ENCODE measurements around the gene ZNF678. TPM values are rescaled to one million over a fixed set of nuclear protein-coding genes. Genes with fewer than 3 reads are reported as not detected.

The ZNF678 gene
- total and polyA plus RNA-seq, 9 of the 15 experiments (the other 6 are each of a cell fraction or from before 2014, with no cell fraction given): 3.0 to 16.8 (median 8.0) TPM

- peak; percentile 84 for TF ChIP-seq ZBTB40 (IDR thresholded peaks at IDR 0.05)
- no peak for TF ChIP-seq ZBTB40 (CRISPR knock-in tag; IDR thresholded peaks at IDR 0.05)
- TF ChIP-seq ZNF311 (CRISPR knock-in tag; IDR thresholded peaks at IDR 0.05): no peak
- peak; percentile 81 for TF ChIP-seq SMARCE1 (IDR thresholded peaks at IDR 0.05)
- TF ChIP-seq NR3C1 (CRISPR knock-in tag; IDR thresholded peaks at IDR 0.05): no peak
- TF ChIP-seq ZNF3 (CRISPR knock-in tag; IDR thresholded peaks at IDR 0.05): no peak
- peak; percentile 85 for TF ChIP-seq POLR2H (tag; IDR thresholded peaks at IDR 0.05; ENCODE audit: low read depth)
- 0 out of 2 replicates have a peak, but pooled peaks have one; percentile 31 for TF ChIP-seq FOXM1 (IDR thresholded peaks at IDR 0.05; ENCODE audit: low read depth)
- no peak for TF ChIP-seq FOXM1 (CRISPR knock-in tag; IDR thresholded peaks at IDR 0.05; ENCODE audit: low read depth)
- no peak for TF ChIP-seq MCM3 (IDR thresholded peaks at IDR 0.05)
- peak; percentile 44; the same call in 1 of the 2 replicates for TF ChIP-seq HCFC1 (IDR thresholded peaks at IDR 0.05; ENCODE audit: low read depth, low read length)
- no peak for TF ChIP-seq HMG20B (CRISPR knock-in tag; IDR thresholded peaks at IDR 0.05)
- 0 out of 2 replicates have a peak, but pooled peaks have one; percentile 50 for TF ChIP-seq CREB3 (tag; conservative IDR thresholded peaks at IDR 0.05; ENCODE audit: low read depth)
- TF ChIP-seq YY1 (IDR thresholded peaks at IDR 0.05; ENCODE audit: borderline replicate concordance in 1 of 3, control insufficient read depth in 1 of 3, extremely low read depth in 1 of 3, insufficient read depth in 3 of 3, insufficient read length in 1 of 3, insufficient replicate concordance in 2 of 3, low read depth in 1 of 3, low read length in 2 of 3): peak; percentile 82 to 97 (median 95)
- no peak for TF ChIP-seq ETS2 (tag; IDR thresholded peaks at IDR 0.05; ENCODE audit: borderline replicate concordance, poor library complexity, severe bottlenecking)
- TF ChIP-seq KLF1 (tag; IDR thresholded peaks at IDR 0.05): peak; percentile 63; the same call in 1 of the 2 replicates
Observed at GRCh38 chr1:227563324-227564201, at the start of gene ZNF678 (continued).

Measured in K562 (cell line).